B cell (primary cell): ENCODE results near the gene EFHD2. TPM values are rescaled to one million over a fixed set of nuclear protein-coding genes. Genes with fewer than 3 reads are reported as not detected.
"Not testable (repeated sequence)": the region's sequence is repeated elsewhere in the genome, so short reads cannot be mapped to it uniquely, and the experiment has no call there.

Experiments used
- ATAC-seq: fragments of 200-7000 bp; cut with Tn5 transposase; one replicate; pipeline ENCODE4 v1.10.0; 2021; ENCODE audit warnings: low read depth, mild to moderate bottlenecking, moderate number of reproducible peaks, moderate library complexity
- CTCF ChIA-PET: fragments of 350-600 bp; sonication (Branson Sonifier 250); formaldehyde crosslinking; loops from one replicate; lab custom pipeline; 2021; ENCODE audit warnings: antibody characterized with exemption, inconsistent platforms; lab: Charles Lee
- POLR2A ChIA-PET: fragments of 350-600 bp; sonication (Branson Sonifier 250); formaldehyde crosslinking; loops from one replicate; lab custom pipeline; 2021; ENCODE audit warnings: antibody characterized with exemption; lab: Charles Lee
- DNase-seq: peaks from one replicate; pipeline ENCODE4 v3.0.0; 2013
- H2AFZ ChIP-seq: 2 replicates; pipeline ENCODE4 v1.6.1; 2012; ENCODE audit warnings: mild to moderate bottlenecking, low read depth, low read length; ENCODE audit not compliant: insufficient read depth, poor library complexity, severe bottlenecking
- H3K27ac ChIP-seq, 2 donors: 1 replicate in 1 of 2; 2 replicates in 1 of 2; pipeline ENCODE4 v1.5.1; 2012 to 2013; ENCODE audit warnings: low read length in 2 of 2, mild to moderate bottlenecking in 2 of 2, moderate library complexity in 1 of 2
- H3K27me3 ChIP-seq, 4 experiments: fragments of 200-600 bp in 1 of 4; sonication (generic) in 1 of 4; replicated peaks in 1 of 4; 1 replicate in 2 of 4; 2 replicates in 2 of 4; pipeline versions ENCODE4 v1.6.1 to v1.7.0; 2013 to 2016; ENCODE audit warnings: low read length in 3 of 4, mild to moderate bottlenecking in 2 of 4, mixed read lengths in 1 of 4, moderate library complexity in 1 of 4; ENCODE audit not compliant: insufficient read depth in 4 of 4, control insufficient read depth in 3 of 4; ENCODE audit errors: control extremely low read depth in 1 of 4
- H3K36me3 ChIP-seq, 2 experiments: replicated peaks in 1 of 2; 1 replicate in 1 of 2; 2 replicates in 1 of 2; pipeline versions ENCODE4 v1.6.1 to v1.7.1; 2013; ENCODE audit warnings: low read length in 1 of 2; ENCODE audit not compliant: insufficient read depth in 2 of 2, control insufficient read depth in 1 of 2; ENCODE audit errors: control extremely low read depth in 1 of 2, extremely low read depth in 1 of 2
- H3K4me1 ChIP-seq, 2 donors: fragments of 200-600 bp in 1 of 2; sonication (generic) in 1 of 2; 1 replicate in 1 of 2; 2 replicates in 1 of 2; pipeline versions ENCODE4 v1.5.1 to v1.6.1; 2013 to 2017; ENCODE audit warnings: low read length in 2 of 2; ENCODE audit not compliant: control insufficient read depth in 2 of 2, insufficient read depth in 2 of 2
- H3K4me2 ChIP-seq: replicated peaks from 2 replicates; pipeline ENCODE3; 2012; ENCODE audit warnings: mild to moderate bottlenecking, low read depth, low read length; ENCODE audit not compliant: poor library complexity, severe bottlenecking
- H3K4me3 ChIP-seq, 5 experiments: fragments of 200-600 bp in 1 of 5; sonication (generic) in 1 of 5; 1 replicate in 3 of 5; 2 replicates in 2 of 5; pipeline versions ENCODE4 v1.5.1 to v1.7.0; 2011 to 2016; ENCODE audit warnings: low read length in 4 of 5, mild to moderate bottlenecking in 4 of 5, low read depth in 2 of 5, control low read depth in 1 of 5, moderate library complexity in 1 of 5; ENCODE audit not compliant: insufficient read depth in 1 of 5; ENCODE audit errors: control extremely low read depth in 1 of 5, extremely low read depth in 1 of 5
- H3K79me2 ChIP-seq: fragments of 200-600 bp; sonication (generic); one replicate; pipeline ENCODE4 v1.6.0; 2016; ENCODE audit warnings: low read length; ENCODE audit not compliant: control insufficient read depth, insufficient read depth
- H3K9ac ChIP-seq: fragments of 200-600 bp; sonication (generic); 2 replicates; pipeline ENCODE4 v1.6.1; 2017; ENCODE audit warnings: mild to moderate bottlenecking, low read length, moderate library complexity
- H3K9me3 ChIP-seq, 3 donors: one replicate each; pipeline versions ENCODE4 v1.6.1 to v1.7.1; 2013; ENCODE audit warnings: low read length in 2 of 3; ENCODE audit not compliant: control insufficient read depth in 2 of 3, insufficient read depth in 1 of 3; ENCODE audit errors: control extremely low read depth in 1 of 3
- H4K20me1 ChIP-seq: 2 replicates; pipeline ENCODE4 v1.6.0; 2012; ENCODE audit warnings: mild to moderate bottlenecking, low read length; ENCODE audit not compliant: insufficient read depth, control insufficient read depth, poor library complexity, severe bottlenecking
- H3K27ac Mint-ChIP-seq: one replicate; pipeline ENCODE4 v1.8.0; 2021; ENCODE audit warnings: mixed read lengths
- H3K27me3 Mint-ChIP-seq: one replicate; pipeline ENCODE4 v1.8.0; 2021; ENCODE audit warnings: mixed read lengths
- H3K4me1 Mint-ChIP-seq: one replicate; pipeline ENCODE4 v1.8.0; 2021; ENCODE audit warnings: mixed read lengths
- H3K4me3 Mint-ChIP-seq: one replicate; pipeline ENCODE4 v1.8.0; 2021; ENCODE audit warnings: mixed read lengths
- H3K9me3 Mint-ChIP-seq: one replicate; pipeline ENCODE4 v1.8.0; 2022; ENCODE audit warnings: mixed read lengths; ENCODE audit not compliant: insufficient read depth
- CTCF ChIP-seq: fragments of 200-600 bp; IDR thresholded peaks from one replicate; pipeline ENCODE4 v1.8.0; 2022; ENCODE audit warnings: antibody characterized with exemption, mild to moderate bottlenecking
- EZH2 ChIP-seq: IDR thresholded peaks from 2 replicates; pipeline ENCODE4 v1.6.1; 2012; ENCODE audit warnings: borderline replicate concordance, low read depth, mild to moderate bottlenecking, moderate library complexity, low read length; ENCODE audit not compliant: insufficient read depth, poor library complexity, severe bottlenecking
- WGBS: methylation state at CpG from one replicate; pipeline ENCODE4 v1.1.5; 2013; ENCODE audit warnings: missing lambda C conversion rate; ENCODE audit not compliant: insufficient coverage; 5-methylcytosine and 5-hydroxymethylcytosine counted together
- intact Hi-C: fragments of 100-400 bp; cut with micrococcal nuclease; formaldehyde crosslinking; loops from one replicate; pipeline ENCODE4 v1.10.0; 2022
- polyA plus RNA-seq: library from polyadenylated mRNA; depleted of rRNA; stranded (reverse); fragments of >200 nt; gene quantifications from 2 replicates; pipeline ENCODE4 v1.2.3, GENCODE V29; 2012
- total RNA-seq, 2 donors: library from RNA; stranded (reverse); fragments of 120-200 nt in 1 of 2; gene quantifications; 1 replicate in 1 of 2; 2 replicates in 1 of 2; pipeline versions ENCODE4 v1.2.3 to v1.2.4, GENCODE V29; 2013 to 2022

EFHD2 gene
- total and polyA plus RNA-seq, 2 donors (not counting 1 experiment from before 2014, with no cell fraction given) = 39.3 to 67.2 TPM

DNA sequence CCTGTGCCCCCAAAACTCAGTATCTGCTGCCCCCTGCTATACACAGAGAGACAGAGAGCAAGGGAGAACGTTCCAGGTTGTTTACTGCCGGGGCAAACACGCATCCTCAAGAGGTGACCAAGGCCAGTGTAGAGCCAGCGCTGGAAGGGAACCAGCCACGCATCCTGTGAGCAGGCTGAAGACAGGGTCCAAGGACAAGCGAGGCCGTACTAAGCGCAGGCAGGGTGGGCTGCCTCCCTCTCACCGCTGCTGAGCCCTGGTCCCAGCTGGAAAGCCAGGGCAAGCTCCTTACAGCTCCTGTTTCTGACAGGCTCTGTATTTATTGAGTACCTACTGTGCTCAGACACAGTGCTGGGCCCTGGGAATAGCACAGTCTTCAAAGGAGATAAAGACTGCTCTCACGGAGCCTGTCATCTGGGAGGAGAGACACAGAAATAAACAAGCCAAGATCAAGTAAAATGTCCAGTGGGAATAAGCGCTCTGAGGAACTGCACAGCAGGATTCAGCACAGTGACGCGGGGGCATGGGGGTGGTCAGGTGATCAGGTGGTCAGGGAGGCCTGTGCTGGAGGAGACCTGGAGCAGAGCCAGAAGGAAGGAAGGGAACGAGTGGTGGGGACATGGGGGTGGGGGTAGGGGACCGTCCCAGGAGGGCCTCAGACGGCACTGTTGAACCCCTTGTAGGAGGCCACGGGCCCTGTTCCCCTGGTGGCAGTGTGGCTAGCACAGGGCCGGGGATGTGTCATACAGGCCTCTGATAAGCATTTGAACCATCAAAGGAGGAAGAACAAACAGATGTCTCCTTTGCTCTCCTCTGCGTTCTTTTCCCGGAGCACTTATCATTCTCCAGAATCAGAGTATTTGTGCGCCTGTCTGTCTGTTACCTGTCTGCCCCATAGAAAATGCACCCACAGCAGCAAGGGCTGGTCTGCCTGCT is 37.8 kb upstream of the EFHD2 start:
- POLR2A ChIA-PET = no interaction called here
- Mint-ChIP-seq H3K4me3 (no peak overlapping the region), H3K4me1 (no peaks in the 10 kb centered on the region), H3K27me3 (peaks cover 32% of the 10 kb centered on the region), H3K27ac (no peak overlapping the region), H3K9me3 (no peaks in the 10 kb centered on the region)
- ATAC-seq (no peak), DNase-seq (no peak)
- intact Hi-C loops = no loop called here
- no peaks in the 10 kb centered on the region for H3K4me1 ChIP-seq
- no peaks in the 10 kb centered on the region for H4K20me1 ChIP-seq
- WGBS = 76% methylated on average over 19 of the region's 21 CpGs
- H3K9ac ChIP-seq = no peak overlapping the region
- H2AFZ ChIP-seq = no peak overlapping the region
- no peak overlapping the region for H3K4me3 ChIP-seq
- TF ChIP-seq EZH2 = no peak
- TF ChIP-seq CTCF = no peak
- H3K9me3 ChIP-seq = no peaks in the 10 kb centered on the region
- CTCF ChIA-PET = interaction anchor here (1.8 kb wide), 1 partner anchor 60 kb away, joined by 4 read pairs; no protein-coding TSS in a partner anchor
- no peaks in the 10 kb centered on the region for H3K79me2 ChIP-seq
- no peaks in the 10 kb centered on the region for H3K36me3 ChIP-seq
- peaks cover 0 to 3% (median 0%) of the 10 kb centered on the region in 4 experiments for H3K27me3 ChIP-seq
- no peak overlapping the region for H3K4me2 ChIP-seq
- H3K27ac ChIP-seq = no peak overlapping the region

- intact Hi-C loops = no loop called here
- Mint-ChIP-seq H3K27me3 (peaks cover 17% of the 10 kb centered on the region), H3K4me1 (no peaks in the 10 kb centered on the region), H3K9me3 (no peaks in the 10 kb centered on the region), H3K4me3 (no peak overlapping the region), H3K27ac (no peak overlapping the region)
- 82% methylated on average over 7 of the region's 8 CpGs for WGBS
- no peaks in the 10 kb centered on the region for H3K79me2 ChIP-seq
- TF ChIP-seq CTCF (no peak), EZH2 (no peak)
- CTCF ChIA-PET = no interaction called here
- no peak overlapping the region for H2AFZ ChIP-seq
- H3K4me2 ChIP-seq = no peak overlapping the region
- ATAC-seq (no peak), DNase-seq (no peak)
- no peaks in the 10 kb centered on the region for H4K20me1 ChIP-seq
- H3K27me3 ChIP-seq = peaks cover 0 to 3% (median 0%) of the 10 kb centered on the region in 4 experiments
- H3K9me3 ChIP-seq = no peaks in the 10 kb centered on the region
- H3K4me1 ChIP-seq = no peaks in the 10 kb centered on the region
- H3K9ac ChIP-seq = no peak overlapping the region
- H3K4me3 ChIP-seq = no peak overlapping the region
- no peaks in the 10 kb centered on the region for H3K36me3 ChIP-seq
- POLR2A ChIA-PET = no interaction called here
- H3K27ac ChIP-seq = no peak overlapping the region
Measured at GRCh38 chr1:15378729-15379128, 31.0 kb upstream of the EFHD2 start.

GRCh38 chr1:15379151-15379550 is 30.5 kb upstream of the EFHD2 start:
- H3K9ac ChIP-seq, H3K4me3 ChIP-seq, CTCF ChIA-PET, H2AFZ ChIP-seq, H4K20me1 ChIP-seq, H3K36me3 ChIP-seq, H3K4me2 ChIP-seq, H3K9me3 ChIP-seq, ATAC-seq, H3K4me1 ChIP-seq, H3K27ac Mint-ChIP-seq, H3K27me3 ChIP-seq, H3K4me3 Mint-ChIP-seq, H3K9me3 Mint-ChIP-seq, POLR2A ChIA-PET, DNase-seq, intact Hi-C loops, H3K4me1 Mint-ChIP-seq, H3K27ac ChIP-seq, H3K79me2 ChIP-seq: not testable (repeated sequence)
- peaks cover 17% of the 10 kb centered on the region for H3K27me3 Mint-ChIP-seq
- 66% methylated on average over 5 of the region's 9 CpGs for WGBS
